H9 (cell line): ENCODE data around the gene CYP2U1. TPM values are rescaled to one million over a fixed set of nuclear protein-coding genes. Genes with fewer than 3 reads are reported as not detected.

Experiments
- DNase-seq: peaks from one replicate; pipeline ENCODE4 v3.0.0-alpha.2; 2017
- H2AFZ ChIP-seq: one replicate; pipeline ENCODE4 v1.6.1; 2013; ENCODE audit warnings: mild to moderate bottlenecking, low read length, control low read depth, moderate library complexity
- H2AK5ac ChIP-seq: 2 replicates; pipeline ENCODE4 v1.6.1; 2013; ENCODE audit warnings: low read length, control low read depth, mixed read lengths; ENCODE audit not compliant: insufficient read length
- H2BK120ac ChIP-seq: one replicate; pipeline ENCODE4 v1.6.1; 2013; ENCODE audit warnings: low read depth, mild to moderate bottlenecking, low read length, control low read depth, inconsistent platforms; ENCODE audit not compliant: poor library complexity, severe bottlenecking
- H2BK12ac ChIP-seq: 2 replicates; pipeline ENCODE4 v1.6.1; 2013; ENCODE audit warnings: low read length, control low read depth, mixed read lengths, low read depth; ENCODE audit not compliant: insufficient read length
- H2BK15ac ChIP-seq: 2 replicates; pipeline ENCODE4 v1.6.1; 2013; ENCODE audit warnings: low read depth, low read length, control low read depth
- H2BK20ac ChIP-seq: one replicate; pipeline ENCODE4 v1.6.1; 2013; ENCODE audit warnings: low read depth, mild to moderate bottlenecking, low read length, control low read depth, inconsistent platforms; ENCODE audit not compliant: poor library complexity, severe bottlenecking
- H2BK5ac ChIP-seq: 2 replicates; pipeline ENCODE4 v1.6.1; 2013; ENCODE audit warnings: low read length, control low read depth, mixed read lengths; ENCODE audit not compliant: insufficient read length
- H3K14ac ChIP-seq: 2 replicates; pipeline ENCODE4 v1.6.1; 2013; ENCODE audit warnings: low read length, control low read depth; ENCODE audit not compliant: insufficient read depth
- H3K18ac ChIP-seq: 2 replicates; pipeline ENCODE4 v1.6.1; 2013; ENCODE audit warnings: low read depth, mild to moderate bottlenecking, mixed read lengths, low read length, control low read depth; ENCODE audit not compliant: insufficient read length
- H3K23ac ChIP-seq: 2 replicates; pipeline ENCODE4 v1.6.1; 2013; ENCODE audit warnings: low read length, control low read depth, mixed read lengths, low read depth; ENCODE audit not compliant: insufficient read length
- H3K23me2 ChIP-seq: 2 replicates; pipeline ENCODE4 v1.6.1; 2013; ENCODE audit warnings: low read depth, mild to moderate bottlenecking, mixed read lengths, low read length, control low read depth; ENCODE audit not compliant: insufficient read length, poor library complexity, severe bottlenecking
- H3K27ac ChIP-seq: 2 replicates; pipeline ENCODE4 v1.5.1; 2013; ENCODE audit warnings: low read length, control low read depth, mixed read lengths, low read depth; ENCODE audit not compliant: insufficient read length
- H3K27me3 ChIP-seq: 2 replicates; pipeline ENCODE4 v1.6.1; 2013; ENCODE audit warnings: low read length, control low read depth, inconsistent platforms; ENCODE audit not compliant: insufficient read depth
- H3K4ac ChIP-seq: 2 replicates; pipeline ENCODE4 v1.6.1; 2013; ENCODE audit warnings: low read depth, mild to moderate bottlenecking, control low read depth, inconsistent platforms, low read length, moderate library complexity
- H3K4me1 ChIP-seq: 2 replicates; pipeline ENCODE4 v1.6.1; 2013; ENCODE audit warnings: low read length, control low read depth, inconsistent platforms; ENCODE audit not compliant: insufficient read depth
- H3K4me2 ChIP-seq: 2 replicates; pipeline ENCODE4 v1.6.1; 2013; ENCODE audit warnings: low read length, control low read depth, mixed read lengths; ENCODE audit not compliant: insufficient read length, insufficient read depth
- H3K56ac ChIP-seq: 2 replicates; pipeline ENCODE4 v1.6.1; 2013; ENCODE audit warnings: low read depth, mild to moderate bottlenecking, mixed read lengths, low read length, control low read depth; ENCODE audit not compliant: insufficient read length
- H3K79me1 ChIP-seq: 2 replicates; pipeline ENCODE4 v1.6.1; 2013; ENCODE audit warnings: low read depth, mild to moderate bottlenecking, moderate library complexity, low read length, control low read depth, inconsistent platforms; ENCODE audit not compliant: insufficient read depth, poor library complexity, severe bottlenecking
- H3K79me2 ChIP-seq: 2 replicates; pipeline ENCODE4 v1.6.1; 2013; ENCODE audit warnings: low read length, control low read depth, inconsistent platforms; ENCODE audit not compliant: insufficient read depth
- H3K9ac ChIP-seq: 2 replicates; pipeline ENCODE4 v1.6.1; 2013; ENCODE audit warnings: low read length, control low read depth, mixed read lengths; ENCODE audit not compliant: insufficient read length; ENCODE audit errors: extremely low read depth
- H3K9me3 ChIP-seq: one replicate; pipeline ENCODE4 v1.6.1; 2013; ENCODE audit warnings: low read depth, low read length, inconsistent platforms; ENCODE audit not compliant: control insufficient read depth
- H3T11ph ChIP-seq: one replicate; pipeline ENCODE4 v1.6.1; 2013; ENCODE audit warnings: mild to moderate bottlenecking, low read length, control low read depth, inconsistent platforms
- H4K20me1 ChIP-seq: one replicate; pipeline ENCODE4 v1.6.1; 2013; ENCODE audit not compliant: control insufficient read depth, insufficient read length, insufficient read depth
- H4K5ac ChIP-seq: 2 replicates; pipeline ENCODE4 v1.6.1; 2013; ENCODE audit warnings: low read depth, mild to moderate bottlenecking, mixed read lengths, low read length, control low read depth; ENCODE audit not compliant: insufficient read length
- H4K8ac ChIP-seq: replicated peaks from 2 replicates; pipeline ENCODE4 v1.6.1; 2013; ENCODE audit warnings: low read length, control low read depth, mixed read lengths, low read depth; ENCODE audit not compliant: insufficient read length
- H4K91ac ChIP-seq: 2 replicates; pipeline ENCODE4 v1.6.1; 2013; ENCODE audit warnings: low read depth, mild to moderate bottlenecking, moderate library complexity, mixed read lengths, low read length, control low read depth; ENCODE audit not compliant: insufficient read length
- H3K27ac Mint-ChIP-seq, 3 experiments: 2 replicates in 2 of 3; 3 replicates in 1 of 3; pipeline ENCODE4 v1.8.0; 2020 to 2021; ENCODE audit warnings: mixed read lengths in 3 of 3, mild to moderate bottlenecking in 1 of 3, moderate library complexity in 1 of 3
- H3K27me3 Mint-ChIP-seq: 2 replicates; pipeline ENCODE4 v1.8.0; 2021; ENCODE audit warnings: low read depth, mild to moderate bottlenecking, moderate library complexity, mixed read lengths
- H3K36me3 Mint-ChIP-seq, 3 experiments: 2 replicates in 2 of 3; 3 replicates in 1 of 3; pipeline ENCODE4 v1.8.0; 2020 to 2021; ENCODE audit warnings: low read depth in 3 of 3, mixed read lengths in 3 of 3; ENCODE audit not compliant: insufficient read depth in 1 of 3
- H3K4me1 Mint-ChIP-seq, 2 experiments: 2 replicates each; pipeline ENCODE4 v1.8.0; 2020; ENCODE audit warnings: mixed read lengths in 2 of 2
- H3K4me3 Mint-ChIP-seq, 2 experiments: 2 replicates in 1 of 2; 3 replicates in 1 of 2; pipeline ENCODE4 v1.8.0; 2020 to 2021; ENCODE audit warnings: mild to moderate bottlenecking in 2 of 2, mixed read lengths in 2 of 2, moderate library complexity in 1 of 2
- H3K9me3 Mint-ChIP-seq, 2 experiments: 2 replicates in 1 of 2; 3 replicates in 1 of 2; pipeline ENCODE4 v1.8.0; 2020; ENCODE audit warnings: mild to moderate bottlenecking in 2 of 2, mixed read lengths in 2 of 2, moderate library complexity in 1 of 2
- CTCF ChIP-seq: fragments of 200-600 bp; sonication (generic); conservative IDR thresholded peaks from 3 replicates; pipeline ENCODE4 v1.8.0; 2021; ENCODE audit warnings: antibody characterized with exemption, mild to moderate bottlenecking
- WGBS: extraction: QIAGEN DNeasy Blood & Tissue Kit; methylation state at CpG from one replicate; pipeline ENCODE4 v1.1.7; 2013; ENCODE audit warnings: missing lambda C conversion rate, low lambda C conversion rate, mixed read lengths; ENCODE audit not compliant: insufficient read length; ENCODE audit errors: extremely low coverage; 5-methylcytosine and 5-hydroxymethylcytosine counted together
- total RNA-seq: library from RNA; stranded (reverse); gene quantifications from 2 replicates; pipeline ENCODE4 v1.2.1, GENCODE V29; 2021

Gene CYP2U1
- total RNA-seq, 1 experiment from 2014 or later: 9.6 TPM

DNA sequence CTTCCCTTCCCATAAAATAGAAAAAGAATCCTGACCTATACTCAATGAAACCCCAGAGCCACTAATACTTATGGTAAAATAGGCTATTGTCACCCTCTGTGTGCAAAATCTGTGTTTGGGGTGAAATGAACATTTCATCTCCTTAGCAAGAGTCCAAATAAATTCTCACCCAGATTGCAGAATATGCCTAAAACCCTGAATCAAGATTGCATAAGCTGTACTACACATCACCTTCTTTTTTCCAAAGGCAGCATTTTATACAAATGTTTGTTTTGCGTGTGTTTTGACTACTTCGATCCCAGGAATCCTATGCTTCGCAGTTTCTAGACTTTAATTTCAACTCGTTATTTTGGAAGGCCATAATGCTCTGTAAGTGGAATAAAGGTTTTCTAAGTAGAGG is 46.1 kb downstream of the CYP2U1 start:
- Histone ChIP-seq H2BK120ac (no peak overlapping the region), H4K91ac (no peak overlapping the region), H2BK5ac (no peak overlapping the region), H3K27me3 (no peaks in the 10 kb centered on the region), H3K4me1 (no peaks in the 10 kb centered on the region), H2AFZ (no peak overlapping the region), H3K56ac (no peak overlapping the region), H3T11ph (no peak overlapping the region), H3K23me2 (no peaks in the 10 kb centered on the region), H3K14ac (no peak overlapping the region), H4K5ac (no peak overlapping the region), H3K18ac (no peak overlapping the region), H2BK12ac (no peak overlapping the region), H4K20me1 (no peaks in the 10 kb centered on the region), H3K27ac (no peak overlapping the region), H3K9me3 (no peaks in the 10 kb centered on the region), H3K23ac (no peak overlapping the region), H3K9ac (no peak overlapping the region), H3K79me1 (no peaks in the 10 kb centered on the region), H2BK15ac (no peak overlapping the region), H3K4me2 (no peak overlapping the region), H3K4ac (no peak overlapping the region), H4K8ac (no peak overlapping the region), H2BK20ac (no peak overlapping the region), H2AK5ac (no peak overlapping the region), H3K79me2 (no peaks in the 10 kb centered on the region)
- Mint-ChIP-seq H3K36me3 (0 out of 7 replicates have a peak, but pooled peaks cover 0 to 3% (median 0%) of the 10 kb centered on the region in 3 experiments), H3K9me3 (peaks cover 2 to 4% of the 10 kb centered on the region in 2 experiments; a peak in 4 of 5 replicates), H3K4me1 (no peaks in the 10 kb centered on the region), H3K27me3 (no peaks in the 10 kb centered on the region; the same call in 1 of the 2 replicates), H3K4me3 (no peak overlapping the region), H3K27ac (no peak overlapping the region)
- WGBS: no CpG with 5 or more reads among the region's 4 CpGs
- no peak for TF ChIP-seq CTCF
- DNase-seq: no peak
